K562 (cell line): ENCODE measurements around the gene HYOU1. TPM values are rescaled to one million over a fixed set of nuclear protein-coding genes. Genes with fewer than 3 reads are reported as not detected.

Source experiments
- BDP1 ChIP-seq: IDR thresholded peaks from 3 replicates; pipeline ENCODE4 v1.6.1; 2011; ENCODE audit not compliant: insufficient read length, insufficient read depth
- BHLHE40 ChIP-seq: IDR thresholded peaks from 2 replicates; pipeline ENCODE4 v1.6.1; 2011; ENCODE audit warnings: low read length, improper control_type of control experiment
- CHD1 ChIP-seq: fragments of 200-600 bp; sonication (generic); IDR thresholded peaks from one replicate; pipeline ENCODE4 v1.6.1; 2012; ENCODE audit warnings: mild to moderate bottlenecking, moderate library complexity, low read length, inconsistent platforms
- CXXC5 ChIP-seq: fragments of 250-450 bp; sonication (Bioruptor Pico); IDR thresholded peaks from 2 replicates; pipeline ENCODE4 v1.8.0; 2022; ENCODE audit warnings: inconsistent platforms, mild to moderate bottlenecking, moderate library complexity
- E2F8 ChIP-seq: fragments of 450-650 bp; IDR thresholded peaks from 2 replicates; pipeline ENCODE4 v1.7.1; 2018; ENCODE audit warnings: mild to moderate bottlenecking, low read depth; ENCODE audit not compliant: partially characterized antibody
- HEY1 ChIP-seq: fragments of 250-450 bp; sonication (Bioruptor Pico); IDR thresholded peaks from 2 replicates; pipeline ENCODE4 v1.5.0; 2020; ENCODE audit warnings: mild to moderate bottlenecking, moderate library complexity, borderline replicate concordance
- HMGXB4 ChIP-seq: sonication (generic); formaldehyde crosslinking; IDR thresholded peaks from 2 replicates; pipeline ENCODE4 v1.8.1; 2023; ENCODE audit warnings: mild to moderate bottlenecking, missing genetic modification reagents
- HNRNPL ChIP-seq: fragments of 200-400 bp; formaldehyde crosslinking; IDR thresholded peaks from 2 replicates; pipeline ENCODE4 v1.6.1; 2017; ENCODE audit warnings: low read depth, mild to moderate bottlenecking, low read length
- KAT8 ChIP-seq: fragments of 450-650 bp; IDR thresholded peaks from 2 replicates; pipeline ENCODE4 v1.6.1; 2016; ENCODE audit warnings: low read depth, mild to moderate bottlenecking
- MEF2A ChIP-seq: IDR thresholded peaks from 2 replicates; pipeline ENCODE4 v1.6.1; 2011; ENCODE audit warnings: low read depth, mild to moderate bottlenecking, low read length, moderate library complexity; ENCODE audit not compliant: control insufficient read depth
- NR2C2 ChIP-seq, 2 experiments: fragments of 200-800 bp in 1 of 2; sonication (Bioruptor generic) in 1 of 2; sonication (generic) in 1 of 2; formaldehyde crosslinking in 1 of 2; IDR thresholded peaks; 2 replicates each; pipeline versions ENCODE4 v1.6.1 to v1.8.0; 2016 to 2022; ENCODE audit warnings: mild to moderate bottlenecking in 1 of 2, missing compliant biosample characterization in 1 of 2, missing genetic modification characterization in 1 of 2, missing genetic modification reagents in 1 of 2
- NRF1 ChIP-seq, 2 experiments: fragments of 450-650 bp; IDR thresholded peaks in 1 of 2; conservative IDR thresholded peaks in 1 of 2; 2 replicates each; pipeline ENCODE4 v1.6.1; 2014; ENCODE audit warnings: mild to moderate bottlenecking in 2 of 2
- PRPF4 ChIP-seq: fragments of 200-400 bp; formaldehyde crosslinking; IDR thresholded peaks from one replicate; pipeline ENCODE4 v1.6.1; 2017; ENCODE audit warnings: low read length, low read depth, mild to moderate bottlenecking; ENCODE audit not compliant: insufficient read depth, poor library complexity, severe bottlenecking
- SRSF9 ChIP-seq: fragments of 200-400 bp; formaldehyde crosslinking; IDR thresholded peaks from 2 replicates; pipeline ENCODE4 v1.6.1; 2017; ENCODE audit warnings: low read depth, low read length, borderline replicate concordance
- STAT5A ChIP-seq: IDR thresholded peaks from 2 replicates; pipeline ENCODE4 v1.6.1; 2012; ENCODE audit warnings: low read length, inconsistent platforms, borderline replicate concordance
- TEAD4 ChIP-seq, 2 experiments: sonication (generic) in 1 of 2; formaldehyde crosslinking in 1 of 2; IDR thresholded peaks; 2 replicates each; pipeline versions ENCODE4 v1.6.1 to v1.8.0; 2012 to 2022; ENCODE audit warnings: borderline replicate concordance in 1 of 2, inconsistent platforms in 1 of 2, low read length in 1 of 2, mild to moderate bottlenecking in 1 of 2, missing genetic modification reagents in 1 of 2
- ZNF134 ChIP-seq: fragments of 250-450 bp; sonication (Bioruptor Pico); conservative IDR thresholded peaks from 2 replicates; pipeline ENCODE4 v1.4.0; 2020
- ZNF507 ChIP-seq: conservative IDR thresholded peaks from 2 replicates; pipeline ENCODE4 v1.6.1; 2017; ENCODE audit warnings: missing genetic modification characterization, missing compliant biosample characterization
- polyA plus RNA-seq, 8 experiments: library from polyadenylated mRNA; depleted of rRNA in 4 of 8; stranded (reverse) in 5 of 8; unstranded in 3 of 8; fragments of >200 nt; fragmentation: Nextera tagmentation in 2 of 8; fragmentation: Illumina TruSeq in 1 of 8; extraction: Ambion mirVana in 2 of 8; extraction: Trizol in 1 of 8; gene quantifications; 2 replicates each; pipeline versions ENCODE4 v1.2.1 to v1.2.3, GENCODE V29; 2011 to 2014; ENCODE audit warnings: inconsistent platforms in 1 of 8, missing spikeins in 1 of 8
- total RNA-seq, 7 experiments: library from RNA; depleted of rRNA in 6 of 7; stranded (reverse); fragments of >200 nt in 6 of 7; fragmentation: Illumina TruSeq in 2 of 7; extraction: Trizol in 2 of 7; gene quantifications; 2 replicates each; pipeline versions ENCODE4 v1.2.1 to v1.2.3, GENCODE V29; 2011 to 2021; ENCODE audit warnings: low replicate concordance in 1 of 7
- TF ChIP-seq, protein P1 (sequence below): sonication (generic); formaldehyde crosslinking; IDR thresholded peaks from 2 replicates; pipeline ENCODE4 v1.8.1; 2023; ENCODE audit warnings: mild to moderate bottlenecking, missing genetic modification reagents, moderate library complexity
- TF ChIP-seq, protein P2 (sequence below): IDR thresholded peaks from 2 replicates; pipeline ENCODE4 v1.6.1; 2011; ENCODE audit not compliant: insufficient read length; ENCODE audit errors: extremely low read depth

Gene HYOU1
- total and polyA plus RNA-seq, 9 of the 15 experiments (the other 6 are each of a cell fraction or from before 2014, with no cell fraction given): 19.5 to 197 (median 128) TPM

- peak; percentile 84 for TF ChIP-seq CXXC5
- TF ChIP-seq STAT5A: peak; percentile 24; the same call in 1 of the 2 replicates
- no peak for TF ChIP-seq KAT8
- peak; percentile 75 to 78 for TF ChIP-seq NRF1 (conservative IDR thresholded peaks at IDR 0.05 in 1 of 2, IDR thresholded peaks at IDR 0.05 in 1 of 2)
- TF ChIP-seq NR2C2 (CRISPR knock-in tag; IDR thresholded peaks at IDR 0.05): peak; percentile 88
- peak; percentile 80 for TF ChIP-seq NR2C2 (tag; IDR thresholded peaks at IDR 0.05)
- TF ChIP-seq E2F8: peak; percentile 73
- no peak for TF ChIP-seq MEF2A
- TF ChIP-seq HEY1 (CRISPR knock-in tag): peak; percentile 44; the same call in 1 of the 2 replicates
- TF ChIP-seq HMGXB4: 0 out of 2 replicates have a peak, but pooled peaks have one; percentile 54
- peak; percentile 99 for TF ChIP-seq PRPF4
- peak; percentile 97 for TF ChIP-seq CHD1
- TF ChIP-seq BDP1: no peak
- TF ChIP-seq TEAD4 (IDR thresholded peaks at IDR 0.05; ENCODE audit: low read length): peak; percentile 48
- no peak for TF ChIP-seq TEAD4 (CRISPR knock-in tag; IDR thresholded peaks at IDR 0.05; ENCODE audit: borderline replicate concordance)
- TF ChIP-seq, protein P1, sequence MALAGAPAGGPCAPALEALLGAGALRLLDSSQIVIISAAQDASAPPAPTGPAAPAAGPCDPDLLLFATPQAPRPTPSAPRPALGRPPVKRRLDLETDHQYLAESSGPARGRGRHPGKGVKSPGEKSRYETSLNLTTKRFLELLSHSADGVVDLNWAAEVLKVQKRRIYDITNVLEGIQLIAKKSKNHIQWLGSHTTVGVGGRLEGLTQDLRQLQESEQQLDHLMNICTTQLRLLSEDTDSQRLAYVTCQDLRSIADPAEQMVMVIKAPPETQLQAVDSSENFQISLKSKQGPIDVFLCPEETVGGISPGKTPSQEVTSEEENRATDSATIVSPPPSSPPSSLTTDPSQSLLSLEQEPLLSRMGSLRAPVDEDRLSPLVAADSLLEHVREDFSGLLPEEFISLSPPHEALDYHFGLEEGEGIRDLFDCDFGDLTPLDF (CRISPR knock-in tag): peak; percentile 97
- TF ChIP-seq, protein P2, sequence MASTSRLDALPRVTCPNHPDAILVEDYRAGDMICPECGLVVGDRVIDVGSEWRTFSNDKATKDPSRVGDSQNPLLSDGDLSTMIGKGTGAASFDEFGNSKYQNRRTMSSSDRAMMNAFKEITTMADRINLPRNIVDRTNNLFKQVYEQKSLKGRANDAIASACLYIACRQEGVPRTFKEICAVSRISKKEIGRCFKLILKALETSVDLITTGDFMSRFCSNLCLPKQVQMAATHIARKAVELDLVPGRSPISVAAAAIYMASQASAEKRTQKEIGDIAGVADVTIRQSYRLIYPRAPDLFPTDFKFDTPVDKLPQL: peak; percentile 96
- TF ChIP-seq SRSF9: no peak
- TF ChIP-seq HNRNPL: peak; percentile 96
- no peak for TF ChIP-seq ZNF507 (tag)
- TF ChIP-seq BHLHE40: peak; percentile 41; the same call in 1 of the 2 replicates
- TF ChIP-seq ZNF134 (CRISPR knock-in tag): no peak
Measured at GRCh38 chr11:119095066-119095880, 38.3 kb upstream of the HYOU1 start (continued).
